ENCODE data around the gene IL1RAP.
"Not testable (repeated sequence)": the region's sequence is repeated elsewhere in the genome, so short reads cannot be mapped to it uniquely, and the experiment has no call there.

IL1RAP gene

DNA sequence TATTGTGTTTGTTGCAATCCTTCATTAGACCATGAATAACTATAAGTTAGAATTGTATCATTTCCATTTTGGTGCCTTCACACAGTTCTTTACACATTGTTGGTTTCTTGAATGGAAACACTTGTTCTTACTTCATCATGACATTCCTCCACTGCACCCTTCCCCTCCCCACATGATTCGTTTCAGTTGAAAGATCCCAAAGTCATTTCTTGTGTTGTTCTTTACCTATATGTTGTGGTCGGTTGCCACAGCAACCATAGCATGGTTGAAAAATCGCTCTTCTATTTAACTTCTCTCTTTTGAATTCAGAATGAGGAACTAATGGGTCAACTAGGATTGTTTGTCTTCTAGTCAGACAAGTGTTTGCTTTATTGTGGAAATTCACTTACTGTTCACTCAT is 103.3 kb downstream of the IL1RAP start:
- DNase-seq = no peak

DNA sequence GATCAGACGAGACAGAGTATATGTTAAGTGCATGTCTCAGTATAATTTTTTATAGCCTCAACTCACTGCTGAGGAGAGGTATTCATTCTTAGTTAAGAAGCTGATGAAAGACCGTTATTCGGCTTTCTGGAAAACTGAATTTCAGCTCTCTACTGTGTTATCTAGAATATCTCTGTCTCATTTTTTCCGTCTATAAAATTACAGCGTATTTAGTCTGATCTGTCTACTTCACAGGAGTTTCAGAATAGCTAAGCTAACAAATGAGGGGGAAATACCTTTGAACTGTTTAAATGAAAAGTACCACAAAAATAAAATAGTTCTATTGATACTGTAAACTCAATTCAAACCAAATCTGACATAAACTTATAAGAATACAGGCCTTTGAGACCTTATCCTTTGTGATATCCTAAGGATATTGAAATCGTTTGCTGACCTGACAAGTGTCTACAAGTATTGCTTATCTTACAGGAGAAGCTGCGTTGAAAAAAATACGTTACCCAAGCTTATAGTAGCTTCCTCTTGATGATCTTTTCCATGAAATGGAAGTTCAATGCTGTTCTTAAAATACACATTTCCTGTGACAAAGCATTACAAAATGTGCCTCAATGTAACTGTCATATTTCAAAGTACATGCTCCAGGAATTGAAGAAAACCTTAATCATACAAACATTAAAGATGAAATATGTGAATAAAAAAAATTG is 104.6 kb downstream of the IL1RAP start:
- DNase-seq = no peak

DNA sequence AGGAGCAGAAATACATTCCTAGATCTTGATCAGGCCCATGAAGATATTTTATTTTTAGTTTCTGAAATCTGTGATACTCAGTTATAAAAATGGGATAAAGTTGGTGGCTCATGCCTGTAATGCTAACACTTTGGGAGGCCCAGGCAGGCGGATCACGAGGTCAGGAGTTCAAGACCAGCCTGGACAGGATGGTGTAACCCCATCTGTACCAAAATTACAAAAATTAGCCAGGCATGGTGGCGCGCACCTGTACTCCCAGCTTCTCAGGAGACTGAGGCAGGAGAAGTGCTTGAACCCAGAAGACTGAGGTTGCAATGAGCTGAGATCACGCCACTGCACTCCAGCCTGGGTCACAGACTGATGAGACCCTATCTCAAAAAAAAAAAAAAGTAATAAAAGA is 105.5 kb downstream of the IL1RAP start:
- DNase-seq = no peak

- DNase-seq = no peak
These were observed 105.9 kb downstream of the IL1RAP start for GRCh38 chr3:190619761-190620160.

DNA sequence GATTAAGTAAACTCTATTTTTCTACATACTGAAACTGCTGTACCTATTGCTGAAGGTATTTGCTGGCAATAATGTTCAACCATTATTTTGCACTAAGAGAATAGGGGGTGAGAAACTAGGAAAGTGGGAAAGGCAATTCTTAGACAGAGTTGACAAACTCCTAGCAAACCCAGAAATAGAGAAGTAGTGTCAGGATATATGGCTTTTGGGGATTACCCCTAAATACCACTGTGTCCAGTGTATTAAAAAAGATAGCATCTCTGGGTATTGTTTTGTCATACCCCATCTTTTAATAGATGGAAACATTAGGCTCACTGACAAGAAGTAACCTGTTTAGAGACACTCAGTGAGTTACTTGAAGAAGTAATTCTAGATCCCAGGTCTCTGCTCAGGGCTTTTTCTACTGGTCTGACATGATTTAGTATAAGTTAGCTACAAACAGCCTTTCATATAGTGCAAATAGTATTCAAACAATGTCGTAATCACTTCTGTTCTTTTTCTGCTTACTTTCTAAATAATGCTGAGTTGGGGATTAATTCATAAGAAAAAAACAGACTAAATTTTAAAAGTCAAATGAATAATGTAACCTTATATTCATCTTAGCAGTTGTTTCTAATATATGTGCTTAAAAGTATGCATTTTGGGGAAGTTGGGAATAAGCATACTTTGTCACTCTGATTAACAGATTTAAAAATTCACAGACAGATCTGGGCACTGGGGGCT is 107.2 kb downstream of the IL1RAP start:
- DNase-seq = no peak

GRCh38 chr3:190621927-190622326 is 108.0 kb downstream of the IL1RAP start:
- DNase-seq = no peak

DNA sequence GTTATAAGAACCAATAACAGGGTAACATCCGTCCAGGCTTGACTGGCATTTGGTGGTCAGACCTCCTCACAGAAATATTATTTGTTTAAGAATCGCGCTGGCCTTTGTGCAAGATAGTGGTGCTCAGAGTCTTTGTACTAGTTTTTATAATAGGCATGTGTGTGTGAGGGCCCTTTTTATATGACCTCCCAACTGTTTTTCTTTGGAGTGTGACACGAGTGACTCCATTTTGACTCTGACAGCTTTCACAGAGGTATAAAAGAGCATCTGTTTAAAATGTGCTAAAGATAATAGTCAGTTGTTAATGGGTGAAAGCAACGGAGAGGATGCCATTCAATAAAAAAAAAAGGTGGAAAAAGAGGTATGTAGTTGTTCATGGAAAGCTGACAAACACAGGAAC is 110.4 kb downstream of the IL1RAP start:
- DNase-seq = no peak

GRCh38 chr3:190626951-190627620 is 113.2 kb downstream of the IL1RAP start:
- no peak for DNase-seq

- no peak for DNase-seq
These were observed 115.2 kb downstream of the IL1RAP start for GRCh38 chr3:190629088-190629487.

DNA sequence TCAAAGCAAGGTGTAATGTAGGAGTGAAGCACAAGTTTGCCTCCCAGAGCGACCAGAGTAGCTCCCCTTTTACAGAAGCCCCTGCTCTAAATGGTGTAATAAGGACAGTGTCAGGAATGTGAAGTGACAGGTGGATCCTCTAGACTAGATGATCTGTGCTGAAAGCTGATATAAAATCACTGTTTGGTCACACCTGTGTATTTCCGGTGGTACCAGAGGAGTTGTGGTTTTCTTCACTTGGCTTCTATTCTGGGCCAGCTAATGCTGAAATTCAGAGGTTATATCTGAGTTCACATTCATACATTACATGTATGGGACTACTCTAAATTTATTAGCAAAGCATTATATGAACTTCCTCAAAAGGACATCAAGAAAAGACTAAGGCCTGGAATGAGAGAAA is 117.4 kb downstream of the IL1RAP start:
- no peak for DNase-seq

DNA sequence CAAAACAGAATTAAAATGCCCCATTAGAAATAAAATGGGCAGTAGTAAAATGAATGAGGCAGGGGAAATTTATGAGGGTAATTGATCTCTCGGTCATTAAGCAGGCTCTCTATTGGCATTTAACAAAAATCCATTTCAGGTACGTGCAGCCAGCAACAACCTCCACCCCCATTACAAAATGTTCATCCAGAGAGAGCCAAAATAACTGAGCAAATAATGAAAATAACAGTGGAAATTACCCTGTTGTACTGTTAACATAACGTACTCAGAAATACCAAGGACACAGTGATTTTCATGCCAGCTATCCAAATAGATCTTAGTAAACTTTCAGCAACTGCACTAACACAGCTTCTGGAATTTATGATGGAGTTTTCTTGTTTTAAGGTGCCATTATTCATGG is 127.7 kb downstream of the IL1RAP start:
- no peak for DNase-seq

- DNase-seq = no peak
These were observed 128.1 kb downstream of the IL1RAP start for GRCh38 chr3:190642016-190642415.

GRCh38 chr3:190644035-190644434 is 130.2 kb downstream of the IL1RAP start:
- DNase-seq = no peak

- no peak for DNase-seq
These were observed 130.9 kb downstream of the IL1RAP start for GRCh38 chr3:190644766-190645165.

GRCh38 chr3:190645932-190646460 is 132.1 kb downstream of the IL1RAP start:
- no peak for DNase-seq

DNA sequence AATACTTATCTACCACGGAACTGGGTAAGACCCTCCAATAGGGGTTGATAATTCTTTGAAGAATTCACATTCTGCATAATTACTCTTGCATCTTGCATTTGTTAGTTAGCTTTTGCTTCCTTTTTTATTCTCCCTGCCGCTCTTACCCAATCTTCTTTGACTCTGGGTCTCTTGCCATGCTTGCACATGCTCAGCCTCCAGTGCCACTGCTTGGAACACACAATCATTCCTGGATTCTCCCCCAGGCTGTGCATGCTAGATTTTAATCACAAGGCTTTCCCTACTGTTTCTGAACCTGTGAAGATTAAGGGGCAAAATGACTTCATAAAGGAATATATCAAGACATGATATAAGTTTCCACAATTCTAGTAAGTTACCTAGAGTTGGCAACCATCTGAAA is 133.1 kb downstream of the IL1RAP start:
- DNase-seq = no peak

GRCh38 chr3:190655933-190656332 is 142.0 kb downstream of the IL1RAP start:
- no peak for DNase-seq

DNA sequence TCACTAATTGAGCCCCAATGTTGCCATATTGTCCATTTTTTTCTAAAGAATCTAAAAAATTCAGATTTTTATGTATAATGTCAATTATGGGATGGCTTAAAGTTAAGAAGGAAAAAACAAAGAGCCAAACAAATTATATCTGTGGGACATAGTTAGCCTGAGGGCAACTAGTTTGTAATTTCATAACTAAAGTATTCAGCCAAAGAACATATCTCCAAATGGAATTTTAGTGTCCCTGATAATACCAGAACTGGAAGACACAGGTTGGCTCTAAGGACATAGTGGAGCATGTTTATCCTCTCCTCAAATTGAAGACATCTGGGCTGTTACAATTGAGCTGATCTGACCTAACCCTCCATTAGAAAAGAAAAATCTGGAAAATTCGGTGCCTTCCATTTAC is 144.2 kb downstream of the IL1RAP start:
- no peak for DNase-seq

GRCh38 chr3:190666821-190667220 is 152.9 kb downstream of the IL1RAP start:
- DNase-seq = no peak

DNA sequence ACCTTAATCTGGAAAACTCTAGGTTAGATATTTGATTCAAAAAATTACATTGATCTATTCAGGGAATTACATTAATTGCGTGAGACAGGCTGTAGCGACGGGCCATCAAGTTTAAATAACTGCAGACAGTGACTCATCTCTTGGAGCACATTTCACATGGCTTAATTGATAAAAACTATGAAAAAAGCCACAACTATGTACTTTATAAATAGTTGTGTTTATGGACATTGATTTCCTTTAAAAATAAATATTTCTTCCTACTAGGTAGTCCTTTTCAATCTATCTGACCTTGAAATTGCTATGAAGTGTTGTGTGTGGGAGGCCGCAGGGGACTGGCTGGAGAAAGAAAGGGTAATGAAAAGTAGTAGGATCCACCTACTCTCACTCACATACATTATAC is 157.8 kb downstream of the IL1RAP start:
- no peak for DNase-seq

- no peak for DNase-seq
These were observed 159.3 kb downstream of the IL1RAP start for GRCh38 chr3:190673148-190673547.

DNA sequence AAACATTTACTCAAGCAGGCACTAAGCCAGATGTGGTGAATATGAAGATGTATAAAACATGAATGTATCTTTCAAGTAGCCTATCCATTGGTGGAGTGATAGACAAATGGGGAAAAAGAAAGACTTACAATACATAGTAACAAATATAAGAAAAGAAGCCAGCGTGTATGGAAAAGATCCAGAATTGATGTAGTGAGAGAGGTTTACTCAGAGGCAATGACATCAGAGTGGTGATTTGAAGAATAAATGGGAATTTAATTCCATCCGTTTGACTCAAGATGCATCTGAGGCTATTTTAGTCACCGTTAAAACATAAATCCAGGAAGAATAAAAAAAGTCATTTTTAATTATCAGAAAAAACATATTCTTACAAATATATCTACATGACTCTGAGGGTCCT is 162.6 kb downstream of the IL1RAP start:
- no peak for DNase-seq

GRCh38 chr3:190677001-190677400 is 163.1 kb downstream of the IL1RAP start:
- DNase-seq = no peak

DNA sequence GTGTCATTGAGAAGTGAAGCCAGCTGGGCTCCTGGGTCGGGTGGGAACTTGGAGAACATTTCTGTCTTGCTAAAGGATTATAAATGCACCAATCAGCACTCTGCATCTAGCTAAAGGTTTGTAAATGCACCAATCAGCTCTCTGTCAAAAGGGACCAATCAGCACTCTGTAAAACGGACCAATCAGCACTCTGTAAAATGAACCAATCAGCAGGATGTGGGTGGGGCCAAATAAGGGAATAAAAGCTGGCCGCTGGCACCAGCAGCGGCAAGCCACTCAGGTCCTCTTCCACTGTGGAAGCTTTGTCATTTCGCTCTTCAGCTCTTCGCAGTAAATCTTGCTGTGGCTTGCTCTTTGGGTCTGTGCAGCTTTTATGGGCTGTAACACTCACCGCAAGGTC is 164.0 kb downstream of the IL1RAP start:
- DNase-seq = not testable (repeated sequence)
